GM12878 (cell line): Measurements from ENCODE around the gene COQ8B. TPM values are rescaled to one million over a fixed set of nuclear protein-coding genes. Genes with fewer than 3 reads are reported as not detected.

Experiments used
- BRCA1 ChIP-seq: IDR thresholded peaks from 2 replicates; pipeline ENCODE4 v1.6.1; 2011; ENCODE audit warnings: low read depth, low read length, improper control_type of control experiment
- GATAD2B ChIP-seq: fragments of 450-650 bp; conservative IDR thresholded peaks from 2 replicates; pipeline ENCODE4 v1.6.1; 2017; ENCODE audit warnings: low read depth, mild to moderate bottlenecking, moderate library complexity
- IKZF2 ChIP-seq, 2 experiments: fragments of 450-650 bp; IDR thresholded peaks; 2 replicates each; pipeline ENCODE4 v1.6.1; 2017; ENCODE audit warnings: mild to moderate bottlenecking in 2 of 2, moderate library complexity in 2 of 2
- JUNB ChIP-seq: IDR thresholded peaks from 2 replicates; pipeline ENCODE4 v1.6.1; 2016; ENCODE audit warnings: antibody characterized with exemption, mild to moderate bottlenecking
- NFIC ChIP-seq: IDR thresholded peaks from 2 replicates; pipeline ENCODE4 v1.6.1; 2012; ENCODE audit warnings: low read depth, mild to moderate bottlenecking, inconsistent platforms, low read length, moderate library complexity
- RCOR1 ChIP-seq: conservative IDR thresholded peaks from 2 replicates; pipeline ENCODE4 v1.6.1; 2012; ENCODE audit warnings: low read depth, low read length, improper control_type of control experiment
- ZNF24 ChIP-seq: fragments of 450-650 bp; IDR thresholded peaks from 2 replicates; pipeline ENCODE4 v1.6.1; 2017; ENCODE audit warnings: antibody characterized with exemption, mild to moderate bottlenecking
- polyA plus RNA-seq, 11 experiments: library from polyadenylated mRNA; depleted of rRNA in 4 of 11; unstranded in 6 of 11; stranded (reverse) in 5 of 11; fragments of >200 nt; fragmentation: Nextera tagmentation in 4 of 11; fragmentation: Illumina TruSeq in 1 of 11; extraction: Ambion mirVana in 4 of 11; extraction: Trizol in 1 of 11; gene quantifications; 1 replicate in 1 of 11; 2 replicates in 10 of 11; pipeline versions ENCODE4 v1.2.1 to v1.2.3, GENCODE V29; 2011 to 2016; ENCODE audit warnings: inconsistent platforms in 2 of 11, missing spikeins in 2 of 11, low read depth in 1 of 11
- total RNA-seq, 4 experiments: library from RNA; depleted of rRNA in 3 of 4; stranded (reverse); fragments of >200 nt in 3 of 4; fragmentation: Illumina TruSeq in 1 of 4; extraction: Trizol in 1 of 4; gene quantifications; 2 replicates each; pipeline versions ENCODE4 v1.2.1 to v1.2.3, GENCODE V29; 2013 to 2021
- TF ChIP-seq, protein P1 (sequence below): fragments of 450-650 bp; IDR thresholded peaks from 2 replicates; pipeline ENCODE4 v1.6.1; 2018; ENCODE audit warnings: mild to moderate bottlenecking, low read depth, moderate library complexity; ENCODE audit not compliant: partially characterized antibody
- TF ChIP-seq, protein P2 (sequence below): fragments of 150-350 bp; IDR thresholded peaks from 2 replicates; pipeline ENCODE4 v1.6.1; 2016; ENCODE audit warnings: low read depth, low read length
- TF ChIP-seq, protein P3 (sequence below): fragments of 450-650 bp; IDR thresholded peaks from 2 replicates; pipeline ENCODE4 v1.6.1; 2017; ENCODE audit warnings: mild to moderate bottlenecking, moderate library complexity

COQ8B gene
- total and polyA plus RNA-seq, 10 of the 15 experiments (the other 5 are each of a cell fraction or from before 2014, with no cell fraction given): 0.39 to 37.1 (median 16.8) TPM

DNA sequence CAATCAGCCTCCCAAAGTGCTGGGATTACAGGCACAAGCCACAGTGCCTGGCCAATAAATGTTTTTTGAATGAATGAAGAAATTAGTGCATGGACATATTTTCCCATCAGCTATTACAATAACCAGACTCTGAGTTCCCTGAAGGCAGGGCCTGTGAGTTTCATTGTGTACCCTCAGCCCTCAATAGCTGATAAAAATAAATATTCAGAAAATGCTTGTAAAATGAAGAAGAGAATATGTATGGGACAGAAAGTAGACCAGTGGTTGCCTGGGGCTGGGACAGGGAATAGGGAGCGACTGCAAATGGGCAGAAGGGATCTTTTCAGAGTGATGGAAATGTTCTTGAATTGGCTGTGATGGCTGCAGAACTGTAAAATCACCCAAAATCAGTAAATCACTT is 55.1 kb downstream of the COQ8B start (continued):
- TF ChIP-seq, protein P1, sequence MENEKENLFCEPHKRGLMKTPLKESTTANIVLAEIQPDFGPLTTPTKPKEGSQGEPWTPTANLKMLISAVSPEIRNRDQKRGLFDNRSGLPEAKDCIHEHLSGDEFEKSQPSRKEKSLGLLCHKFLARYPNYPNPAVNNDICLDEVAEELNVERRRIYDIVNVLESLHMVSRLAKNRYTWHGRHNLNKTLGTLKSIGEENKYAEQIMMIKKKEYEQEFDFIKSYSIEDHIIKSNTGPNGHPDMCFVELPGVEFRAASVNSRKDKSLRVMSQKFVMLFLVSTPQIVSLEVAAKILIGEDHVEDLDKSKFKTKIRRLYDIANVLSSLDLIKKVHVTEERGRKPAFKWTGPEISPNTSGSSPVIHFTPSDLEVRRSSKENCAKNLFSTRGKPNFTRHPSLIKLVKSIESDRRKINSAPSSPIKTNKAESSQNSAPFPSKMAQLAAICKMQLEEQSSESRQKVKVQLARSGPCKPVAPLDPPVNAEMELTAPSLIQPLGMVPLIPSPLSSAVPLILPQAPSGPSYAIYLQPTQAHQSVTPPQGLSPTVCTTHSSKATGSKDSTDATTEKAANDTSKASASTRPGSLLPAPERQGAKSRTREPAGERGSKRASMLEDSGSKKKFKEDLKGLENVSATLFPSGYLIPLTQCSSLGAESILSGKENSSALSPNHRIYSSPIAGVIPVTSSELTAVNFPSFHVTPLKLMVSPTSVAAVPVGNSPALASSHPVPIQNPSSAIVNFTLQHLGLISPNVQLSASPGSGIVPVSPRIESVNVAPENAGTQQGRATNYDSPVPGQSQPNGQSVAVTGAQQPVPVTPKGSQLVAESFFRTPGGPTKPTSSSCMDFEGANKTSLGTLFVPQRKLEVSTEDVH: no peak
- TF ChIP-seq BRCA1 (no peak), GATAD2B (no peak), JUNB (no peak), ZNF24 (no peak), NFIC (no peak), IKZF2 (IDR thresholded peaks at IDR 0.05) (no peak), RCOR1 (no peak)
- TF ChIP-seq, protein P2, sequence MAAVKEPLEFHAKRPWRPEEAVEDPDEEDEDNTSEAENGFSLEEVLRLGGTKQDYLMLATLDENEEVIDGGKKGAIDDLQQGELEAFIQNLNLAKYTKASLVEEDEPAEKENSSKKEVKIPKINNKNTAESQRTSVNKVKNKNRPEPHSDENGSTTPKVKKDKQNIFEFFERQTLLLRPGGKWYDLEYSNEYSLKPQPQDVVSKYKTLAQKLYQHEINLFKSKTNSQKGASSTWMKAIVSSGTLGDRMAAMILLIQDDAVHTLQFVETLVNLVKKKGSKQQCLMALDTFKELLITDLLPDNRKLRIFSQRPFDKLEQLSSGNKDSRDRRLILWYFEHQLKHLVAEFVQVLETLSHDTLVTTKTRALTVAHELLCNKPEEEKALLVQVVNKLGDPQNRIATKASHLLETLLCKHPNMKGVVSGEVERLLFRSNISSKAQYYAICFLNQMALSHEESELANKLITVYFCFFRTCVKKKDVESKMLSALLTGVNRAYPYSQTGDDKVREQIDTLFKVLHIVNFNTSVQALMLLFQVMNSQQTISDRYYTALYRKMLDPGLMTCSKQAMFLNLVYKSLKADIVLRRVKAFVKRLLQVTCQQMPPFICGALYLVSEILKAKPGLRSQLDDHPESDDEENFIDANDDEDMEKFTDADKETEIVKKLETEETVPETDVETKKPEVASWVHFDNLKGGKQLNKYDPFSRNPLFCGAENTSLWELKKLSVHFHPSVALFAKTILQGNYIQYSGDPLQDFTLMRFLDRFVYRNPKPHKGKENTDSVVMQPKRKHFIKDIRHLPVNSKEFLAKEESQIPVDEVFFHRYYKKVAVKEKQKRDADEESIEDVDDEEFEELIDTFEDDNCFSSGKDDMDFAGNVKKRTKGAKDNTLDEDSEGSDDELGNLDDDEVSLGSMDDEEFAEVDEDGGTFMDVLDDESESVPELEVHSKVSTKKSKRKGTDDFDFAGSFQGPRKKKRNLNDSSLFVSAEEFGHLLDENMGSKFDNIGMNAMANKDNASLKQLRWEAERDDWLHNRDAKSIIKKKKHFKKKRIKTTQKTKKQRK: no peak
- TF ChIP-seq, protein P3, sequence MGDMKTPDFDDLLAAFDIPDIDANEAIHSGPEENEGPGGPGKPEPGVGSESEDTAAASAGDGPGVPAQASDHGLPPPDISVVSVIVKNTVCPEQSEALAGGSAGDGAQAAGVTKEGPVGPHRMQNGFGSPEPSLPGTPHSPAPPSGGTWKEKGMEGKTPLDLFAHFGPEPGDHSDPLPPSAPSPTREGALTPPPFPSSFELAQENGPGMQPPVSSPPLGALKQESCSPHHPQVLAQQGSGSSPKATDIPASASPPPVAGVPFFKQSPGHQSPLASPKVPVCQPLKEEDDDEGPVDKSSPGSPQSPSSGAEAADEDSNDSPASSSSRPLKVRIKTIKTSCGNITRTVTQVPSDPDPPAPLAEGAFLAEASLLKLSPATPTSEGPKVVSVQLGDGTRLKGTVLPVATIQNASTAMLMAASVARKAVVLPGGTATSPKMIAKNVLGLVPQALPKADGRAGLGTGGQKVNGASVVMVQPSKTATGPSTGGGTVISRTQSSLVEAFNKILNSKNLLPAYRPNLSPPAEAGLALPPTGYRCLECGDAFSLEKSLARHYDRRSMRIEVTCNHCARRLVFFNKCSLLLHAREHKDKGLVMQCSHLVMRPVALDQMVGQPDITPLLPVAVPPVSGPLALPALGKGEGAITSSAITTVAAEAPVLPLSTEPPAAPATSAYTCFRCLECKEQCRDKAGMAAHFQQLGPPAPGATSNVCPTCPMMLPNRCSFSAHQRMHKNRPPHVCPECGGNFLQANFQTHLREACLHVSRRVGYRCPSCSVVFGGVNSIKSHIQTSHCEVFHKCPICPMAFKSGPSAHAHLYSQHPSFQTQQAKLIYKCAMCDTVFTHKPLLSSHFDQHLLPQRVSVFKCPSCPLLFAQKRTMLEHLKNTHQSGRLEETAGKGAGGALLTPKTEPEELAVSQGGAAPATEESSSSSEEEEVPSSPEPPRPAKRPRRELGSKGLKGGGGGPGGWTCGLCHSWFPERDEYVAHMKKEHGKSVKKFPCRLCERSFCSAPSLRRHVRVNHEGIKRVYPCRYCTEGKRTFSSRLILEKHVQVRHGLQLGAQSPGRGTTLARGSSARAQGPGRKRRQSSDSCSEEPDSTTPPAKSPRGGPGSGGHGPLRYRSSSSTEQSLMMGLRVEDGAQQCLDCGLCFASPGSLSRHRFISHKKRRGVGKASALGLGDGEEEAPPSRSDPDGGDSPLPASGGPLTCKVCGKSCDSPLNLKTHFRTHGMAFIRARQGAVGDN: no peak
- TF ChIP-seq, all 136 proteins: peak for 0
